ENCODE results near the gene HSPB8. TPM values are rescaled to one million over a fixed set of nuclear protein-coding genes. Genes with fewer than 3 reads are reported as not detected.

Gene HSPB8
- total and polyA plus RNA-seq, 2 of the 8 experiments (the other 6 are each of a cell fraction or from before 2014, with no cell fraction given): 11.7 to 28.2 TPM

- H3K27ac ChIP-seq (ENCODE audit: low read depth, low read length): no peak overlapping the region
- H3K27me3 ChIP-seq (replicated peaks in 1 of 4; ENCODE audit: control insufficient read depth in 3 of 4, extremely low read depth in 1 of 4, insufficient read depth in 3 of 4, low read length in 3 of 4): no peaks in the 10 kb centered on the region
- H2BK120ac ChIP-seq (replicated peaks; ENCODE audit: low read depth, low read length): no peak overlapping the region
- no peak overlapping the region for H3K4ac ChIP-seq (replicated peaks; ENCODE audit: insufficient read length, low read depth, low read length)
- no peak overlapping the region for H2BK5ac ChIP-seq (ENCODE audit: low read depth, low read length)
- H4K20me1 ChIP-seq (replicated peaks in 1 of 2; ENCODE audit: control insufficient read depth in 1 of 2, insufficient read depth in 2 of 2, low read length in 2 of 2): no peaks in the 10 kb centered on the region
- H4K5ac ChIP-seq (ENCODE audit: insufficient read length, low read depth, low read length): no peak overlapping the region
- no peak overlapping the region for H3K4me3 ChIP-seq (ENCODE audit: extremely low read depth in 1 of 4, insufficient read depth in 2 of 4, low read depth in 3 of 4, low read length in 4 of 4)
- H2BK20ac ChIP-seq (ENCODE audit: low read length): peak overlapping the region; percentile 40; the same call in 1 of the 2 replicates
- H3K4me2 ChIP-seq (ENCODE audit: insufficient read depth in 1 of 2, low read depth in 2 of 2, low read length in 2 of 2): no peak overlapping the region
- peaks cover 6 to 25% (median 20%) of the 10 kb centered on the region in 4 experiments; a peak in 6 of 7 replicates for H3K4me1 ChIP-seq (replicated peaks in 1 of 4; ENCODE audit: control insufficient read depth in 3 of 4, insufficient read depth in 4 of 4, low read length in 3 of 4)
- no peak overlapping the region for H3K14ac ChIP-seq (ENCODE audit: insufficient read length)
- POLR2A ChIA-PET (ENCODE audit: partially characterized antibody): interaction anchor here (0.6 to 2.6 kb wide), 3 partner anchors 9 to 54 kb away, joined by 3 to 9 read pairs (median 4); no protein-coding TSS in a partner anchor
- no peaks in the 10 kb centered on the region for H3K9me3 ChIP-seq (ENCODE audit: insufficient read depth in 2 of 2, low read depth in 1 of 2, low read length in 1 of 2)
- no peak overlapping the region for H2AFZ ChIP-seq (ENCODE audit: low read length)
- H4K8ac ChIP-seq (ENCODE audit: extremely low read depth, insufficient read depth, low read length): no peak overlapping the region
- DNase-seq (ENCODE audit: low read depth in 1 of 2, low spot score in 2 of 2) (no peak), FAIRE-seq (no peak)
- TF ChIP-seq FOSL1 (IDR thresholded peaks at IDR 0.05; ENCODE audit: insufficient read depth, low read depth, low read length) (no peak), SIN3A (conservative IDR thresholded peaks at IDR 0.05 in 1 of 2, IDR thresholded peaks at IDR 0.05 in 1 of 2; ENCODE audit: low read depth in 1 of 2, low read length in 2 of 2) (no peak), TEAD4 (IDR thresholded peaks at IDR 0.05; ENCODE audit: low read depth, low read length) (no peak), CBX8 (IDR thresholded peaks at IDR 0.05; ENCODE audit: borderline replicate concordance, low read depth, low read length) (no peak), TBP (IDR thresholded peaks at IDR 0.05; ENCODE audit: low read depth, low read length) (no peak)
- no peak overlapping the region for H3K56ac ChIP-seq (replicated peaks; ENCODE audit: insufficient read length, low read depth, low read length)
- 92% methylated on average over 2 of the region's 2 CpGs; no CpG with 5 or more reads in 1 of the 2 experiments for WGBS, 2 experiments (ENCODE audit: extremely low coverage in 1 of 2, insufficient coverage in 1 of 2, insufficient read length in 1 of 2, insufficient replicate concordance in 2 of 2, low coverage in 1 of 2, low lambda C conversion rate in 2 of 2, missing lambda C conversion rate in 1 of 2)
- H4K91ac ChIP-seq (replicated peaks; ENCODE audit: insufficient read length, low read length): peak overlapping the region; percentile 20
- no peak overlapping the region for H3K9ac ChIP-seq (replicated peaks in 1 of 4; ENCODE audit: extremely low read depth in 1 of 4, low read depth in 3 of 4, low read length in 3 of 4)
- H3K79me2 ChIP-seq (ENCODE audit: control insufficient read depth in 1 of 2, insufficient read depth in 2 of 2, low read length in 2 of 2): no peaks in the 10 kb centered on the region
- no peaks in the 10 kb centered on the region for H3K36me3 ChIP-seq (ENCODE audit: control insufficient read depth in 2 of 4, insufficient read depth in 4 of 4, low read length in 3 of 4)
- no peak overlapping the region for H3K23ac ChIP-seq (ENCODE audit: insufficient read length)
- H3K18ac ChIP-seq (ENCODE audit: extremely low read depth, low read length): no peak overlapping the region
- H2AK5ac ChIP-seq (ENCODE audit: low read depth, low read length): no peak overlapping the region
- CTCF ChIA-PET (ENCODE audit: partially characterized antibody): interaction anchor here (1.0 to 1.2 kb wide), 3 partner anchors 28 to 206 kb away, joined by 3 to 4 read pairs (median 3); no protein-coding TSS in a partner anchor
- no peaks in the 10 kb centered on the region for H3K79me1 ChIP-seq (ENCODE audit: low read depth, low read length)
- H3K23me2 ChIP-seq (ENCODE audit: low read depth, low read length): no peaks in the 10 kb centered on the region
- peak overlapping the region; percentile 35; the same call in 1 of the 2 replicates for H2BK12ac ChIP-seq (ENCODE audit: low read depth, low read length)
- no peak overlapping the region; the same call in 1 of the 2 replicates for H2BK15ac ChIP-seq (ENCODE audit: low read length)
These were observed 28.4 kb downstream of the HSPB8 start for GRCh38 chr12:119207063-119207560.

Measured in H1 (cell line).